NCI-H345 treated with DMSO at 0.1 percent for 48 hours (cell line): ENCODE results near the gene NR4A1.

ENCODE experiments used
- DNase-seq: peaks from one replicate; lab custom pipeline; 2025; ENCODE audit not compliant: unreplicated experiment; lab: John Stamatoyannopoulos, UW

The NR4A1 gene

GRCh38 chr12:52057638-52058576, 6.7 kb downstream of the NR4A1 start:
- no peak for DNase-seq

- DNase-seq: no peak
Measured at GRCh38 chr12:52058631-52059361, 7.6 kb downstream of the NR4A1 start.

- no peak for DNase-seq
Measured at GRCh38 chr12:52059582-52060497, 8.6 kb downstream of the NR4A1 start.

GRCh38 chr12:52060498-52061177, 9.4 kb downstream of the NR4A1 start:
- no peak for DNase-seq

GRCh38 chr12:52061470-52062166, 10.4 kb downstream of the NR4A1 start:
- no peak for DNase-seq

- DNase-seq: no peak
Measured at GRCh38 chr12:52062167-52063081, 11.2 kb downstream of the NR4A1 start.

GRCh38 chr12:52063082-52063924, 12.1 kb downstream of the NR4A1 start:
- DNase-seq: no peak

- no peak for DNase-seq
Measured at GRCh38 chr12:52063981-52064649, 12.9 kb downstream of the NR4A1 start.

- no peak for DNase-seq
Measured at GRCh38 chr12:52066346-52067080, 15.3 kb downstream of the NR4A1 start.

- no peak for DNase-seq
Measured at GRCh38 chr12:52067081-52067374, 15.8 kb downstream of the NR4A1 start.

GRCh38 chr12:52069327-52070184, 18.3 kb downstream of the NR4A1 start, which contains the start of gene ATG101:
ATG101 (plus strand) TSS chr12:52069978; CDS start chr12:52073651, 3,673 bp downstream.
- DNase-seq: peak; percentile 89

GRCh38 chr12:52070185-52070925, 19.1 kb downstream of the NR4A1 start:
- no peak for DNase-seq

GRCh38 chr12:52073531-52074381, 22.5 kb downstream of the NR4A1 start:
- DNase-seq: peak; percentile 8
